Measurements from ENCODE around the gene MYO3B. TPM values are rescaled to one million over a fixed set of nuclear protein-coding genes. Genes with fewer than 3 reads are reported as not detected.

Gene MYO3B, protein sequence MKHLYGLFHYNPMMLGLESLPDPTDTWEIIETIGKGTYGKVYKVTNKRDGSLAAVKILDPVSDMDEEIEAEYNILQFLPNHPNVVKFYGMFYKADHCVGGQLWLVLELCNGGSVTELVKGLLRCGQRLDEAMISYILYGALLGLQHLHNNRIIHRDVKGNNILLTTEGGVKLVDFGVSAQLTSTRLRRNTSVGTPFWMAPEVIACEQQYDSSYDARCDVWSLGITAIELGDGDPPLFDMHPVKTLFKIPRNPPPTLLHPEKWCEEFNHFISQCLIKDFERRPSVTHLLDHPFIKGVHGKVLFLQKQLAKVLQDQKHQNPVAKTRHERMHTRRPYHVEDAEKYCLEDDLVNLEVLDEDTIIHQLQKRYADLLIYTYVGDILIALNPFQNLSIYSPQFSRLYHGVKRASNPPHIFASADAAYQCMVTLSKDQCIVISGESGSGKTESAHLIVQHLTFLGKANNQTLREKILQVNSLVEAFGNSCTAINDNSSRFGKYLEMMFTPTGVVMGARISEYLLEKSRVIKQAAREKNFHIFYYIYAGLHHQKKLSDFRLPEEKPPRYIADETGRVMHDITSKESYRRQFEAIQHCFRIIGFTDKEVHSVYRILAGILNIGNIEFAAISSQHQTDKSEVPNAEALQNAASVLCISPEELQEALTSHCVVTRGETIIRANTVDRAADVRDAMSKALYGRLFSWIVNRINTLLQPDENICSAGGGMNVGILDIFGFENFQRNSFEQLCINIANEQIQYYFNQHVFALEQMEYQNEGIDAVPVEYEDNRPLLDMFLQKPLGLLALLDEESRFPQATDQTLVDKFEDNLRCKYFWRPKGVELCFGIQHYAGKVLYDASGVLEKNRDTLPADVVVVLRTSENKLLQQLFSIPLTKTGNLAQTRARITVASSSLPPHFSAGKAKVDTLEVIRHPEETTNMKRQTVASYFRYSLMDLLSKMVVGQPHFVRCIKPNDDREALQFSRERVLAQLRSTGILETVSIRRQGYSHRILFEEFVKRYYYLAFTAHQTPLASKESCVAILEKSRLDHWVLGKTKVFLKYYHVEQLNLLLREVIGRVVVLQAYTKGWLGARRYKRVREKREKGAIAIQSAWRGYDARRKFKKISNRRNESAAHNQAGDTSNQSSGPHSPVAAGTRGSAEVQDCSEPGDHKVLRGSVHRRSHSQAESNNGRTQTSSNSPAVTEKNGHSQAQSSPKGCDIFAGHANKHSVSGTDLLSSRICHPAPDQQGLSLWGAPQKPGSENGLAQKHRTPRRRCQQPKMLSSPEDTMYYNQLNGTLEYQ (N-terminal part only)
- 1 to 10 TPM in 4 of 8 experiments, under 1 TPM in 4; 0.11 to 5.1 (median 0.98) TPM for total RNA-seq

GRCh38 chr2:170177950-170178781, at the start of gene MYO3B:
MYO3B (plus strand) TSS chr2:170178147; CDS start chr2:170178288, 141 bp downstream.
- Histone ChIP-seq H3K4me1 (replicated peaks in 1 of 2) (peaks cover 12 to 26% of the 10 kb centered on the region in 2 donors), H3K4me3 (no peak within 1 kb of the TSS), H3K27ac (peak within 1 kb of the TSS in 1 of 2 donors; percentile 20)
- ATAC-seq (replicated peaks in 6 of 8): peak in 7 of 8 experiments; percentile 59 to 91 (median 85)
- in situ Hi-C loops (cut with MboI; ENCODE audit: low pct_unique_long_range_greater_than_20kb in 2 of 9, low sequenced_read_pairs in 9 of 9, unreplicated experiment in 9 of 9): no loop called here
- WGBS, 10 experiments: 24 to 93% (median 73%) methylated on average over 2 to 3 of the region's 3 CpGs; no CpG with 5 or more reads in 6 of the 10 experiments

GRCh38 chr2:170139276-170139967, 38.5 kb upstream of the MYO3B start:
- in situ Hi-C loops (cut with MboI; ENCODE audit: low pct_unique_long_range_greater_than_20kb in 2 of 9, low sequenced_read_pairs in 9 of 9, unreplicated experiment in 9 of 9): no loop called here
- no peak for ATAC-seq (replicated peaks in 6 of 8)
- Histone ChIP-seq H3K4me3 (no peak overlapping the region), H3K4me1 (replicated peaks in 1 of 2) (peaks cover 0 to 25% of the 10 kb centered on the region in 2 donors), H3K27ac (no peak overlapping the region)
- WGBS, 10 experiments: 65 to 100% (median 84%) methylated on average over 1 to 7 of the region's 9 CpGs; no CpG with 5 or more reads in 3 of the 10 experiments

DNA sequence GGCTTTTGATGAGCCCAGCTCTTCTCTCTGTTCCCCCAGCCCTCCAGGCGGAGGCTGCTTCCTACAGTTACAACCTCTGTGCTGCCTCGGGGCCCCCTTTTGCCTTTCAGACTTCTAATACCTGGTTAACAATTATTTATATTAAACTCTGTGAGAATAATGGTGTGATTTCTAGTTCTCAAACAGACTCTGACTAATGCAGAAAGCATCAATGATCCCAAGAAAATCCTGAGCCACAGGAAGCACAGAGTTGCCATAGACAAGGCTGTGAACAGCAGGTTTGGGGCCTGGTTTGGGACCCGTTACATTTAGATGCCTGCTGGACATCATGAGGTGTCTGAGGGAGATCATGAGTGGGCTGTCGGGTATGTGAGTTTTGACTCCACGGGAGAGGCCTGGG, 37.4 kb upstream of the MYO3B start:
- no peak for ATAC-seq (replicated peaks in 6 of 8)
- no peak overlapping the region for H3K4me3 ChIP-seq
- WGBS, 10 experiments: 57 to 100% (median 85%) methylated on average over 1 to 4 of the region's 5 CpGs; no CpG with 5 or more reads in 5 of the 10 experiments
- H3K4me1 ChIP-seq (replicated peaks in 1 of 2): peaks cover under 1 to 28% of the 10 kb centered on the region in 2 donors
- in situ Hi-C loops (cut with MboI; ENCODE audit: low pct_unique_long_range_greater_than_20kb in 2 of 9, low sequenced_read_pairs in 9 of 9, unreplicated experiment in 9 of 9): no loop called here
- H3K27ac ChIP-seq: no peak overlapping the region

DNA sequence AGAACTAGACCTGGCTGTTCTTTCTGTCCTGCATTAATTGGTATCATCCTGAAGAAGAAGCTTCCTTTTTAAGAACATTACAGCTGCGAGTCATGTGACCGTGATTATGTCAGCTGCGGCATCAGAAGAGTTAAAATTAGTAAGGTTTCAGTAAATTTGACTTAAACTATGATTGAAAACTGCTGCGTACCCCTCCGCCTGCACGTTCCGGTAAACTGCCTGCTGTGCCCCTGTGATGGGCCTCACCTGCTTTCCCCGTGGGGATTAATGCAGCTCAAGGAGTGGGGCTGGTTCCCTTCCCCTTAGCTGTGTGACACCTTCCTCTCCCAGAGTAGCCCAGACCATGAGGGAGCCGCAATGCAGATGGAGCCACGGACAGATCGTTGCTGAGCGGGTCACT, 36.1 kb upstream of the MYO3B start:
- Histone ChIP-seq H3K4me1 (replicated peaks in 1 of 2) (peaks cover 2 to 28% of the 10 kb centered on the region in 2 donors), H3K27ac (no peak overlapping the region), H3K4me3 (no peak overlapping the region)
- 86 to 100% (median 91%) methylated on average over 3 to 10 of the region's 12 CpGs; no CpG with 5 or more reads in 4 of the 10 experiments for WGBS, 10 experiments
- in situ Hi-C loops (cut with MboI; ENCODE audit: low pct_unique_long_range_greater_than_20kb in 2 of 9, low sequenced_read_pairs in 9 of 9, unreplicated experiment in 9 of 9): no loop called here
- ATAC-seq (replicated peaks in 6 of 8): no peak

GRCh38 chr2:170142502-170142901, 35.4 kb upstream of the MYO3B start:
- H3K4me1 ChIP-seq (replicated peaks in 1 of 2): peaks cover 2 to 28% of the 10 kb centered on the region in 2 donors
- H3K4me3 ChIP-seq: no peak overlapping the region
- peak in 3 of 8 experiments; percentile 25 to 64 (median 50) for ATAC-seq (replicated peaks in 6 of 8)
- in situ Hi-C loops (cut with MboI; ENCODE audit: low pct_unique_long_range_greater_than_20kb in 2 of 9, low sequenced_read_pairs in 9 of 9, unreplicated experiment in 9 of 9): no loop called here
- H3K27ac ChIP-seq: no peak overlapping the region
- 13 to 100% (median 87%) methylated on average over 1 to 5 of the region's 7 CpGs; no CpG with 5 or more reads in 4 of the 10 experiments for WGBS, 10 experiments

DNA sequence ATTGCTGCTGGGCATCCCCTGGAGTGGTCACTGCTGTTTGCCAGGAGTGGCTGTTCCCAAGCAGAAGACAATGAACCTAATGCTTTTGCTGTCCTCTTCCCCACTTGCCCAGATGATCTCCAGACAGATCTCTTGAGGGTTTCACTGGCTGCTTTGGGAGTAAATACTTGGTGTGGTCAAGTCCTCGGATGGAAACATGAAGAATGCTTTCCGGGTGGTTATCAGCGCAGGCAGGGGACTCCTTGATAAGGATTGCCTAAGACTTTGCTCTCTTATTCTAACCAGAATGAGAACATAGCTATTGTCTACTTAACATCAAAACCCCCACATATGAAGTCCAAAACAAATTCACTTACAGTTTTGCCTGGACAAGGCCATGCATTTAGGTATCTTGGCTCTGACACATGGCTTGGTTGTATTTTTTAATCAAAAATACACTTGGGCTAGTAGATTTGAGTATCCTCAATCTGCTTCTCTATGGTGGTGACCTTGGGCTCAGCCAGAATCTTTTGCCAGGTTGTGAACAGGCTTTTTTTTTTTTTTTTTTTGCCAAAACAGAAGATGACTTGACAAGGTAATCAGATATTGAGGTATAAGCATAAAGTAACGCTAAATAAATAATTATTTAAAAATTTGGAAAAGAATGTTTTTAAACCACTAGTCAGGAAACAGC, 34.8 kb upstream of the MYO3B start:
- H3K4me3 ChIP-seq: no peak overlapping the region
- in situ Hi-C loops (cut with MboI; ENCODE audit: low pct_unique_long_range_greater_than_20kb in 2 of 9, low sequenced_read_pairs in 9 of 9, unreplicated experiment in 9 of 9): no loop called here
- peaks cover 2 to 28% of the 10 kb centered on the region in 2 donors for H3K4me1 ChIP-seq (replicated peaks in 1 of 2)
- 78 to 100% (median 100%) methylated on average over 1 to 4 of the region's 4 CpGs; no CpG with 5 or more reads in 1 of the 10 experiments for WGBS, 10 experiments
- no peak overlapping the region for H3K27ac ChIP-seq
- ATAC-seq (replicated peaks in 6 of 8): no peak

- in situ Hi-C loops (cut with MboI; ENCODE audit: low pct_unique_long_range_greater_than_20kb in 2 of 9, low sequenced_read_pairs in 9 of 9, unreplicated experiment in 9 of 9): no loop called here
- peaks cover 2 to 28% of the 10 kb centered on the region in 2 donors for H3K4me1 ChIP-seq (replicated peaks in 1 of 2)
- no peak overlapping the region for H3K4me3 ChIP-seq
- H3K27ac ChIP-seq: no peak overlapping the region
- ATAC-seq (replicated peaks in 6 of 8): no peak
- WGBS, 10 experiments: 80 to 100% (median 95%) methylated on average over 1 to 4 of the region's 4 CpGs; no CpG with 5 or more reads in 4 of the 10 experiments
Observed at GRCh38 chr2:170144761-170145160, 33.2 kb upstream of the MYO3B start.

- Histone ChIP-seq H3K4me3 (no peak overlapping the region), H3K4me1 (replicated peaks in 1 of 2) (peaks cover 2 to 28% of the 10 kb centered on the region in 2 donors), H3K27ac (no peak overlapping the region)
- WGBS, 10 experiments: 20 to 100% (median 75%) methylated on average over 1 of the region's 1 CpG; no CpG with 5 or more reads in 6 of the 10 experiments
- in situ Hi-C loops (cut with MboI; ENCODE audit: low pct_unique_long_range_greater_than_20kb in 2 of 9, low sequenced_read_pairs in 9 of 9, unreplicated experiment in 9 of 9): no loop called here
- no peak for ATAC-seq (replicated peaks in 6 of 8)
Observed at GRCh38 chr2:170145191-170145590, 32.8 kb upstream of the MYO3B start.

GRCh38 chr2:170145675-170146432, 32.1 kb upstream of the MYO3B start:
- Histone ChIP-seq H3K4me1 (replicated peaks in 1 of 2) (peaks cover 2 to 28% of the 10 kb centered on the region in 2 donors), H3K4me3 (no peak overlapping the region), H3K27ac (no peak overlapping the region)
- ATAC-seq (replicated peaks in 6 of 8): peak in 1 of 8 experiments; percentile 67
- in situ Hi-C loops (cut with MboI; ENCODE audit: low pct_unique_long_range_greater_than_20kb in 2 of 9, low sequenced_read_pairs in 9 of 9, unreplicated experiment in 9 of 9): no loop called here
- WGBS, 10 experiments: 50 to 100% (median 76%) methylated on average over 1 to 7 of the region's 7 CpGs

DNA sequence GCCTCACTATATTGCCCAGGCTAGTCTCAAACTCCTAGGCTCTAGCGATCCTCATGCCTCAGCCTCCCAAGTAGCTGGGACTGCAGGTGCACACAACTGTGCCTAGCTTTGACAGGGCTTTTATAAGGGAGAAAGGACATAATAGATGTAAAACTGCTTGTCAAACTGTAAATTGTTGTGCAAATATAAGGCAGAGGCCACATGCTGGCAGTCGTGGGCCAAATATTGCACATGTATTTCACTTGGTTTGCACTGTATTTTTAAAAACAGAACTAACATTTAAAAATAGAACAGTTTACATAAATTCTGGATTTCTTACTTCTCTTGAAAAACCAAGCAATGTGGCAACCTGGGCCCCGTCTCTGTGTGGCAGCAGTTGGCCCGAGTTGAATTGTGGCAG, 31.2 kb upstream of the MYO3B start:
- WGBS, 10 experiments: 40 to 100% (median 82%) methylated on average over 1 to 3 of the region's 4 CpGs; no CpG with 5 or more reads in 1 of the 10 experiments
- in situ Hi-C loops (cut with MboI; ENCODE audit: low pct_unique_long_range_greater_than_20kb in 2 of 9, low sequenced_read_pairs in 9 of 9, unreplicated experiment in 9 of 9): no loop called here
- H3K4me1 ChIP-seq (replicated peaks in 1 of 2): peaks cover 2 to 28% of the 10 kb centered on the region in 2 donors
- ATAC-seq (replicated peaks in 6 of 8): no peak
- H3K4me3 ChIP-seq: no peak overlapping the region
- H3K27ac ChIP-seq: no peak overlapping the region

Data from motor neuron (in vitro differentiated cells).